Panc1 (cell line): Measurements from ENCODE around the gene SLC6A6. TPM values are rescaled to one million over a fixed set of nuclear protein-coding genes. Genes with fewer than 3 reads are reported as not detected.

Source experiments
- ATAC-seq: fragments of 200-7000 bp; cut with Tn5 transposase; 2 replicates; pipeline ENCODE4 v1.9.1; 2020; ENCODE audit warnings: mild to moderate bottlenecking, moderate library complexity
- BruUV-seq: library from RNA; stranded (reverse); fragments of 400-500 nt; replicated peaks from 2 replicates; lab custom pipeline; 2021; lab: Mats Ljungman, UMichigan
- CTCF ChIA-PET: fragments of 300-600 bp; sonication (Branson Sonifier 250); formaldehyde crosslinking; loops from one replicate; lab custom pipeline; 2022; ENCODE audit warnings: antibody characterized with exemption; lab: Charles Lee
- POLR2A ChIA-PET: fragments of 300-600 bp; sonication (Branson Sonifier 250); formaldehyde crosslinking; loops from one replicate; lab custom pipeline; 2022; ENCODE audit warnings: antibody characterized with exemption; lab: Charles Lee
- DNase-seq: peaks from one replicate; pipeline ENCODE4 v3.0.0-alpha.2; 2010; ENCODE audit warnings: low read depth, low spot score
- H3K27ac ChIP-seq: 2 replicates; pipeline ENCODE4 v1.5.1; 2011; ENCODE audit warnings: mild to moderate bottlenecking, low read length, inconsistent platforms
- H3K27me3 ChIP-seq: fragments of 200-500 bp; sonication (Bioruptor generic); 2 replicates; pipeline ENCODE4 v1.6.0; 2014; ENCODE audit warnings: low read length, inconsistent platforms; ENCODE audit not compliant: control insufficient read depth, insufficient read depth
- H3K36me3 ChIP-seq: fragments of 200-500 bp; sonication (Bioruptor generic); 2 replicates; pipeline ENCODE4 v1.5.1; 2014; ENCODE audit warnings: inconsistent platforms, mild to moderate bottlenecking, low read length, moderate library complexity; ENCODE audit not compliant: control insufficient read depth, insufficient read depth
- H3K4me1 ChIP-seq: 2 replicates; pipeline ENCODE4 v1.5.1; 2011; ENCODE audit warnings: inconsistent platforms, mild to moderate bottlenecking, low read length, moderate library complexity; ENCODE audit not compliant: control insufficient read depth, insufficient read depth
- H3K4me3 ChIP-seq, 2 experiments: 2 replicates each; pipeline ENCODE4 v1.5.1; 2011 to 2012; ENCODE audit warnings: low read depth in 2 of 2, low read length in 2 of 2, mild to moderate bottlenecking in 2 of 2, inconsistent platforms in 1 of 2, moderate library complexity in 1 of 2
- H3K9me3 ChIP-seq: fragments of 200-500 bp; sonication (Bioruptor generic); 2 replicates; pipeline ENCODE4 v1.5.1; 2014; ENCODE audit warnings: low read depth, mild to moderate bottlenecking, inconsistent platforms, low read length, moderate library complexity; ENCODE audit not compliant: control insufficient read depth, insufficient read depth
- CTCF ChIP-seq: fragments of 450-650 bp; IDR thresholded peaks from 2 replicates; pipeline ENCODE4 v1.5.1; 2017; ENCODE audit warnings: mild to moderate bottlenecking
- POLR2AphosphoS5 ChIP-seq: IDR thresholded peaks from 2 replicates; pipeline ENCODE4 v1.6.1; 2012; ENCODE audit warnings: mild to moderate bottlenecking, low read depth, low read length, moderate library complexity
- REST ChIP-seq, 2 experiments: IDR thresholded peaks; 2 replicates each; pipeline ENCODE4 v1.6.1; 2011 to 2012; ENCODE audit warnings: low read depth in 2 of 2, control low read depth in 1 of 2, low read length in 1 of 2, mild to moderate bottlenecking in 1 of 2, moderate library complexity in 1 of 2; ENCODE audit not compliant: insufficient read depth in 1 of 2
- SIN3A ChIP-seq: IDR thresholded peaks from 2 replicates; pipeline ENCODE4 v1.6.1; 2012; ENCODE audit warnings: low read depth, mild to moderate bottlenecking, low read length, moderate library complexity, borderline replicate concordance; ENCODE audit not compliant: insufficient read depth
- TCF7L2 ChIP-seq: IDR thresholded peaks from 2 replicates; pipeline ENCODE4 v1.6.1; 2011; ENCODE audit warnings: mild to moderate bottlenecking, low read depth, low read length, inconsistent platforms
- in situ Hi-C: cut with HindIII; loops from 2 replicates; pipeline ENCODE4 v1.10.0; 2016; ENCODE audit warnings: low sequenced_read_pairs, low pct_unique_long_range_greater_than_20kb
- intact Hi-C: fragments of 100-400 bp; cut with micrococcal nuclease; formaldehyde crosslinking; loops from one replicate; pipeline ENCODE4 v1.10.0; 2022; ENCODE audit not compliant: unreplicated experiment
- total RNA-seq: library from RNA; stranded (reverse); gene quantifications from one replicate; pipeline ENCODE4 v1.2.1, GENCODE V29; 2021; ENCODE audit not compliant: unreplicated experiment

SLC6A6 gene
- total RNA-seq, 1 experiment from 2014 or later: 61.0 TPM

GRCh38 chr3:14391033-14391432 is 11.4 kb upstream of the SLC6A6 start:
- CTCF ChIA-PET: no interaction called here
- intact Hi-C loops: no loop called here
- ATAC-seq: no peak

GRCh38 chr3:14392231-14392630 is 10.2 kb upstream of the SLC6A6 start:
- ChIA-PET POLR2A (no interaction called here), CTCF (no interaction called here)
- Histone ChIP-seq H3K9me3 (no peaks in the 10 kb centered on the region), H3K4me3 (no peak overlapping the region), H3K36me3 (no peaks in the 10 kb centered on the region), H3K27ac (no peak overlapping the region), H3K4me1 (no peaks in the 10 kb centered on the region; the same call in 1 of the 2 replicates), H3K27me3 (no peaks in the 10 kb centered on the region)
- no peak for TF ChIP-seq TCF7L2
- ATAC-seq: 0 out of 2 replicates have a peak, but pooled peaks have one; percentile 20
- in situ Hi-C loops: no loop called here
- intact Hi-C loops: no loop called here
- BruUV-seq: no TSS peak
- DNase-seq: no peak

More at GRCh38 chr3:14391033-14391432, 11.4 kb upstream of the SLC6A6 start:
- H3K4me1 ChIP-seq: no peaks in the 10 kb centered on the region; the same call in 1 of the 2 replicates
- no peak overlapping the region for H3K4me3 ChIP-seq
- in situ Hi-C loops: no loop called here
- DNase-seq: no peak
- H3K27me3 ChIP-seq: no peaks in the 10 kb centered on the region
- no peak overlapping the region for H3K27ac ChIP-seq
- TF ChIP-seq CTCF (no peak), TCF7L2 (no peak), SIN3A (no peak), POLR2AphosphoS5 (no peak), REST (IDR thresholded peaks at IDR 0.05; ENCODE audit: insufficient read depth in 1 of 2, low read depth in 2 of 2, low read length in 1 of 2) (no peak)
- H3K9me3 ChIP-seq: no peaks in the 10 kb centered on the region
- POLR2A ChIA-PET: interaction anchor here (0.6 kb wide), 1 partner anchor 17 kb away, joined by 4 read pairs; no protein-coding TSS in a partner anchor
- no TSS peak for BruUV-seq
- no peaks in the 10 kb centered on the region for H3K36me3 ChIP-seq

- H3K4me3 ChIP-seq: no peak overlapping the region
- CTCF ChIA-PET: no interaction called here
- no peaks in the 10 kb centered on the region for H3K27me3 ChIP-seq
- in situ Hi-C loops (no loop called here), intact Hi-C loops (no loop called here)
- no TSS peak for BruUV-seq
- TF ChIP-seq TCF7L2 (no peak), POLR2AphosphoS5 (no peak), SIN3A (no peak), CTCF (no peak), REST (IDR thresholded peaks at IDR 0.05; ENCODE audit: insufficient read depth in 1 of 2, low read depth in 2 of 2, low read length in 1 of 2) (no peak)
- H3K27ac ChIP-seq: no peak overlapping the region
- H3K4me1 ChIP-seq: no peaks in the 10 kb centered on the region; the same call in 1 of the 2 replicates
- no peaks in the 10 kb centered on the region for H3K9me3 ChIP-seq
- DNase-seq (no peak), ATAC-seq (no peak)
- POLR2A ChIA-PET: no interaction called here
- H3K36me3 ChIP-seq: no peaks in the 10 kb centered on the region
Measured at GRCh38 chr3:14392803-14393319, 9.5 kb upstream of the SLC6A6 start.
